MM.1S (cell line): ENCODE measurements around the gene ATPAF2.
"Not testable (repeated sequence)": the region's sequence is repeated elsewhere in the genome, so short reads cannot be mapped to it uniquely, and the experiment has no call there.

Experiments
- DNase-seq: peaks from one replicate; pipeline ENCODE4 v3.0.0-alpha.2; 2015
- H2AFZ ChIP-seq: fragments of 300-600 bp; sonication (generic); 2 replicates; pipeline ENCODE4 v1.6.0; 2016; ENCODE audit warnings: antibody characterized with exemption, low read length
- H3F3A ChIP-seq: fragments of 300-600 bp; sonication (generic); 2 replicates; pipeline ENCODE4 v1.6.1; 2016; ENCODE audit warnings: mild to moderate bottlenecking, antibody characterized with exemption, low read length, moderate library complexity, mixed read lengths; ENCODE audit not compliant: insufficient read depth
- H3K27ac ChIP-seq: fragments of 300-600 bp; sonication (generic); 2 replicates; pipeline ENCODE4 v1.5.1; 2016; ENCODE audit warnings: mild to moderate bottlenecking, low read length
- H3K27me3 ChIP-seq: fragments of 300-600 bp; sonication (generic); replicated peaks from 2 replicates; pipeline ENCODE4 v1.6.0; 2016; ENCODE audit warnings: low read length; ENCODE audit not compliant: insufficient read depth
- H3K36me3 ChIP-seq: fragments of 300-600 bp; sonication (generic); replicated peaks from 2 replicates; pipeline ENCODE4 v1.6.1; 2016; ENCODE audit warnings: mild to moderate bottlenecking, low read length, mixed read lengths; ENCODE audit not compliant: insufficient read depth
- H3K4me1 ChIP-seq: fragments of 300-600 bp; sonication (generic); 2 replicates; pipeline ENCODE4 v1.6.1; 2016; ENCODE audit warnings: low read length, mixed read lengths
- H3K4me2 ChIP-seq: fragments of 300-600 bp; sonication (generic); 2 replicates; pipeline ENCODE4 v1.6.0; 2016; ENCODE audit warnings: low read depth, low read length
- H3K4me3 ChIP-seq: fragments of 300-600 bp; sonication (generic); 2 replicates; pipeline ENCODE4 v1.5.1; 2016; ENCODE audit warnings: low read length, mixed read lengths
- H3K79me2 ChIP-seq: fragments of 300-600 bp; sonication (generic); 2 replicates; pipeline ENCODE4 v1.6.1; 2016; ENCODE audit warnings: mixed run types, low read length, mixed read lengths
- H3K9ac ChIP-seq: fragments of 300-600 bp; sonication (generic); 2 replicates; pipeline ENCODE4 v1.6.1; 2016; ENCODE audit warnings: low read length, mixed read lengths
- H3K9me2 ChIP-seq: fragments of 300-600 bp; sonication (generic); replicated peaks from 2 replicates; pipeline ENCODE4 v1.6.1; 2016; ENCODE audit warnings: mild to moderate bottlenecking, low read length, mixed read lengths; ENCODE audit not compliant: insufficient read depth
- H3K9me3 ChIP-seq: fragments of 300-600 bp; sonication (generic); replicated peaks from 2 replicates; pipeline ENCODE4 v1.6.1; 2016; ENCODE audit warnings: mild to moderate bottlenecking, low read length, mixed read lengths; ENCODE audit not compliant: insufficient read depth
- H4K20me1 ChIP-seq: fragments of 300-600 bp; sonication (generic); 2 replicates; pipeline ENCODE4 v1.6.1; 2016; ENCODE audit warnings: mild to moderate bottlenecking, low read length, moderate library complexity, mixed read lengths; ENCODE audit not compliant: insufficient read depth
- CTCF ChIP-seq: fragments of 300-600 bp; sonication (generic); IDR thresholded peaks from 2 replicates; pipeline ENCODE4 v1.5.1; 2016; ENCODE audit warnings: antibody characterized with exemption, low read length, mixed read lengths
- EZH2 ChIP-seq: fragments of 300-600 bp; sonication (generic); optimal IDR thresholded peaks from 2 replicates; pipeline ENCODE3; 2017; ENCODE audit warnings: low read depth, mild to moderate bottlenecking, antibody characterized with exemption, low read length, mixed read lengths
- EZH2phosphoT487 ChIP-seq: fragments of 300-600 bp; sonication (generic); IDR thresholded peaks from 2 replicates; pipeline ENCODE4 v1.6.1; 2018; ENCODE audit warnings: antibody characterized with exemption, low read length

Gene ATPAF2

GRCh38 chr17:17998934-17999333 lies 40.0 kb downstream of the ATPAF2 start:
- Histone ChIP-seq H2AFZ (no peak overlapping the region), H3F3A (no peaks in the 10 kb centered on the region), H3K36me3 (no peaks in the 10 kb centered on the region), H3K4me2 (no peak overlapping the region), H4K20me1 (no peaks in the 10 kb centered on the region), H3K27me3 (no peaks in the 10 kb centered on the region), H3K4me1 (no peaks in the 10 kb centered on the region), H3K4me3 (no peak overlapping the region), H3K9me2 (no peaks in the 10 kb centered on the region), H3K27ac (no peak overlapping the region), H3K9ac (no peak overlapping the region), H3K79me2 (no peaks in the 10 kb centered on the region), H3K9me3 (no peaks in the 10 kb centered on the region)
- no peak for TF ChIP-seq EZH2phosphoT487
- TF ChIP-seq CTCF, result no peak
- TF ChIP-seq EZH2, result no peak
- no peak for DNase-seq

- not testable (repeated sequence) for H3F3A ChIP-seq, H3K27ac ChIP-seq, H2AFZ ChIP-seq, H3K36me3 ChIP-seq, H3K4me3 ChIP-seq, H3K4me1 ChIP-seq, H3K9me2 ChIP-seq, H3K9ac ChIP-seq, H3K4me2 ChIP-seq, H3K9me3 ChIP-seq, H3K27me3 ChIP-seq, H4K20me1 ChIP-seq, H3K79me2 ChIP-seq, DNase-seq
These were observed 43.1 kb downstream of the ATPAF2 start for GRCh38 chr17:17995887-17996286.

GRCh38 chr17:17994271-17995069 lies 44.5 kb downstream of the ATPAF2 start:
- Histone ChIP-seq H3K27me3 (no peaks in the 10 kb centered on the region), H3K36me3 (no peaks in the 10 kb centered on the region), H3F3A (no peaks in the 10 kb centered on the region), H3K9me2 (no peaks in the 10 kb centered on the region), H4K20me1 (no peaks in the 10 kb centered on the region), H3K9me3 (no peaks in the 10 kb centered on the region), H3K27ac (no peak overlapping the region), H3K4me1 (no peaks in the 10 kb centered on the region), H3K79me2 (no peaks in the 10 kb centered on the region), H3K4me2 (no peak overlapping the region), H3K4me3 (no peak overlapping the region), H3K9ac (no peak overlapping the region), H2AFZ (no peak overlapping the region)
- no peak for DNase-seq
- TF ChIP-seq CTCF (no peak; the same call in 1 of the 2 replicates), EZH2phosphoT487 (no peak), EZH2 (no peak)

GRCh38 chr17:17993852-17994251 lies 45.1 kb downstream of the ATPAF2 start:
- no peaks in the 10 kb centered on the region for H3K79me2 ChIP-seq
- no peaks in the 10 kb centered on the region for H4K20me1 ChIP-seq
- no peaks in the 10 kb centered on the region for H3K27me3 ChIP-seq
- H3K9me2 ChIP-seq, result no peaks in the 10 kb centered on the region
- H3K27ac ChIP-seq, result no peak overlapping the region
- H3K4me3 ChIP-seq, result no peak overlapping the region
- no peak overlapping the region for H2AFZ ChIP-seq
- DNase-seq, result no peak
- no peak overlapping the region for H3K9ac ChIP-seq
- TF ChIP-seq CTCF (no peak), EZH2phosphoT487 (no peak), EZH2 (no peak)
- H3K36me3 ChIP-seq, result no peaks in the 10 kb centered on the region
- no peaks in the 10 kb centered on the region for H3K4me1 ChIP-seq
- H3K9me3 ChIP-seq, result no peaks in the 10 kb centered on the region
- no peaks in the 10 kb centered on the region for H3F3A ChIP-seq
- no peak overlapping the region for H3K4me2 ChIP-seq
